Fibroblast of the conjunctiva (primary cell): ENCODE results near the gene F2RL3.

ENCODE experiments used
- DNase-seq: peaks from one replicate; pipeline ENCODE4 v3.0.0-alpha.2; 2010; ENCODE audit warnings: low read depth

F2RL3 gene

DNA sequence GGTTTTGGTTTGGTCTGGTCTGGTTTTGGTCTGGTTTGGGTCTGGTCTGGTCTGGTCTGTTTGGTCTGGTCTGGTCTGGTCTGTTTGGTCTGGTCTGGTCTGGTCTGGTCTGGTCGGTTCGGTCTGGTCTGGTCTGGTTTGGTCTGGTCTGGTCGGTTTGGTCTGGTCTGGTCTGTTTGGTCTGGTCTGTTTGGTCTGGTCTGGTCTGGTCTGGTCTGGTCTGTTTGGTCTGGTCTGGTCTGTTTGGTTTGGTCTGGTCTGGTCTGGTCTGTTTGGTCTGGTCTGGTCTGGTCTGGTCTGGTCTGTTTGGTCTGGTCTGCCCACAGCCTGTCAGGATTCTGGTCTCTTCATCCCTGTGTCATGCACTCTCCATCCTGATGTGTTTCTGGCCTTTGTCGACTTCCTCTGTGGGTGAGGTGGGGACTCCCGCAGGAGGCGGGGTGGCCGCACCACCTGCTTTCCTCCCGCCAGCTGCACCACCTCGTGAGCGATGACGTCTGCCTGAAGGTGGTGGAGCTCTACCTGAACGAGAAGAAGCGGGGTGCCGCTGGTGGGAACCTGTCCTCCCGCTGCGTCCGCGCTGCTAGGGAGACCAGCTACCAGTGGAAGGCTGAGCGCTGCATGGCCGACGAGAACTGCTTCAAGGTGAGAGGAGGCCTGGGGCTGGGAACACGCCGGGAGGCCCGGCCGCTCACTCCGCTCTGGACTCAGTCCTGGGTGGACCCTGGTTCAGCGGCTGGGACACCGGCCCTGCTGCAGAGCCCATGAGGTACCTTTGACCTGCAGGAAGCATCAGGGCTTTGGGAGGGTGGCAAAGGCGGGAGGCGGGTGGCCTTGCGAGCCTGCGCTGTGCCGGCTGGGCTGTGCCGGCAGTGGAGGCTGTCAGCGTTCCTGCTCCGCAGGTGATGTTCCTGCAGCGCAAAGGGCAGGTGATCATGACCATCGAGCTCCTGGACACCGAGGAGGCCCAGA lies 12.9 kb upstream of the F2RL3 start:
- DNase-seq, result no peak

DNA sequence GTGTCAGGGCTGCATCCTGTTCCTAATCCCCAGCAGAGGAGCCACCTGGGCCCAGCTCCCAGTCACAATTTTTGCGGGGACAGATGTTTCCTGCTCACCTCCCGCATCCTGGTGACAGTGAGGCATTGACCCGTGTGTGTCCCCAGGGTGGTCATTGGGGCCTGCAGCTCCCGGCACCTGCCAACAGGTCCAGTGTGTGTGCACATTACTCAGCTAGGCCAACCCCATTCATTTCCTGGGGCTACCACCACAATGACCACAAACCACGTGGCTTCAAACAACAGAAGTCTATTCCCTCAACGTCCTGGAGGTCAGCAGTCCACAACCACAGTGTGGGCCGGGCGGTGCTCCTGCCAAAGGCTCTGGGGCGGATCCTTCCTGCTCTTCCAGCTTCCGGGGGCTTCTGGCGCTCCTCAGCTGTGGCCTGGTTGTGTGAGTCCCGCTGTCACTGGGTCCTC lies 11.9 kb upstream of the F2RL3 start:
- DNase-seq, result no peak

DNA sequence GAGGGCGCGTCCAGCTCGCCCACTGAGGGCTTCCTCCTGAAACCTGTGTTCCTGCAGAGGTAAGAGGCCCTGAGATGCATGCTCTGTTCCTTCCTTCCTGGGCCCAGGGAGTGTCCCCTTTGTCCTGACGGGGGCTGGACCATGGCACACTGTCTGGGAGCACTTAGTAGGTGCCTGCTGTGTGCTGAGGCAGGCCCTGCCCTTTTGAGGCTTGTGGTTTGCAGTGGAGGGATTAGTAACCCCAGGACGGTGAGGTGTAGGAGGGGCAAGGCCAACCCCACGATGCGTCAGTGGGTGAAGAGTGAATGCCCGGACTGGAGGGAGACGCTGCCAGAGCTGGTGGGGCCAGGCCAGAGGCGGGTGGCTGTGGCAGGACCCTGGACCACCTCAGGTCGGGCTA lies 11.2 kb upstream of the F2RL3 start:
- no peak for DNase-seq

DNA sequence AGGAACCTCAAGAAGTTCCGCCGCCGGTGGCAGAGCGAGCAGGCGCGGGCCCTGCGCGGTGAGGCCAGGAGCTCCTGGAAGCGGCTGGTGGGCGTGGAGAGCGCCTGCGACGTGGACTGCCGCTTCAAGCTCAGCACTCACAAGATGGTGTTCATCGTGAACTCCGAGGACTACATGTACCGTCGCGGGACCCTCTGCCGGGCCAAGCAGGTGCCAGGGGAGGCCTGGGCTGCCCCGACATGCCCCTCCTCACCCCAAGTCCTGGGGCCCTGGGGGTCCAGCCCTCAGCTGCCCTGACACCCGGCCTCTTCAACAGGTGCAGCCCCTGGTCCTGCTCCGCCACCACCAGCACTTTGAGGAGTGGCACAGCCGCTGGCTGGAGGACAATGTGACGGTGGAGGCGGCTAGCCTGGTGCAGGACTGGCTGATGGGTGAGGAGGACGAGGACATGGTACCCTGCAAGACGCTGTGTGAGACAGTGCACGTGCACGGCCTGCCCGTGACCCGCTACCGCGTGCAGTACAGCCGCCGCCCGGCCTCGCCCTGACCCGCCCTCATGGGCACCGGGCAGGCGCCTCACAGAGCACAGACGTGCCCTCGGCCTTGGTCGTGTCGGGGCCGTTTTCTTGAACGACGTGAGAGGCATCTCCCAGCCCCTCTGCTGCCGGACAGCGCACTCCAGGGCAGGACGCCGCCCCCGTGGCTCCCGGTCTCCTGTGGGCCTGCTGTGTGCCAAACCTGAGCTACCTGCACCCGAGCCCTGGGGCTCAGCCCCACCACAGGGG lies 10.4 kb upstream of the F2RL3 start:
- no peak for DNase-seq

DNA sequence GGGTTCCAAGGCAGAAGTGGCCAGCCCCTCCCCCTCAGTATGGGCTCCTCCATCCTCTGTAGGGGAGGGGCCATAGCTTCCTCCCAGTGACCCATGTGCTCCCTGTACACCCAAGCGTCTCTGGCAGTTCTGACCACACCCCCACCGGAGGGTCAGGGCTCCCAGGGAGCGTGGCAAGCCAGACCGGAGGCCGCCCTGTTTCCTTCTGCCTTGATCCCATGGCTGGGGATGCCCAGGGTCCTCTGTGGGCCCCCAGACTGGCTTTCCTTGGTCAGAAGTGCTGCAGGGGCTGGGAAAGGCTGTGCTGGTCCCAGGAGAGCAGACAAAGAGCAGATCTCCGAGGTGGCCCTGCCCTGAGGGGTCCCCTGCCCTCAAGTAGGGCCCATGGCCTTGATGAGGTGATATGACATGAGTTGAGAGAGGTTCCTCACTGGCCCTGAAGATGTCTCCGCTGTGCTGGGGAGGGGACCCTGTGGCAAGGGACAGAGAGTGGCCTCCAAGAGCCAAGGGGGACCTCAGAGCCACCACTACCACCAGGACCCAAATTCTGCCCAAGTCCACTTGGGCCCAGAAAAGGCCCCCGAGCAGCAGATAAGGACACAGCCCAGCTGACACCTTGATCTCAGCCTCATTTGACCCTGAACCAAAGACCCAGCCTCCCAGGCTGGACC lies 7.8 kb upstream of the F2RL3 start:
- no peak for DNase-seq

DNA sequence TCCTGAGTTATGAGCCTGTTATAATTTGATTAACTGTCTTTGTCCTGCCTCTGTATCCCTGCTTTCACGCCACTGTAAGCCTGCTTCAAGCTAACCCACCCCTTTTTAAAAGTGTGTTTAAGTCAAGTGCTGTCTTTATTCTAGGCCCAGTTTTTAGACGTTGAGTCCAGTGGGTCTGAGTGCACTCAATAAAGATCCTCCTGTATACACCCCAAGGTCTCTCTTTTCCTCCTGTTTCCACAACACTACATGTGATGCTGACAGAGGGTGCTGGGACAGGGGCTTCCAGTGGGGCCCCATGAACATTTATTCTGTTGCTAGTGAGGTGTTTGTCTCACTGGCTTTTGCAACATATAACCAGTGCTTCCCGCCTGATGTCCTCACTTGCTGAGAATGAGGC lies 6.7 kb upstream of the F2RL3 start:
- no peak for DNase-seq

DNA sequence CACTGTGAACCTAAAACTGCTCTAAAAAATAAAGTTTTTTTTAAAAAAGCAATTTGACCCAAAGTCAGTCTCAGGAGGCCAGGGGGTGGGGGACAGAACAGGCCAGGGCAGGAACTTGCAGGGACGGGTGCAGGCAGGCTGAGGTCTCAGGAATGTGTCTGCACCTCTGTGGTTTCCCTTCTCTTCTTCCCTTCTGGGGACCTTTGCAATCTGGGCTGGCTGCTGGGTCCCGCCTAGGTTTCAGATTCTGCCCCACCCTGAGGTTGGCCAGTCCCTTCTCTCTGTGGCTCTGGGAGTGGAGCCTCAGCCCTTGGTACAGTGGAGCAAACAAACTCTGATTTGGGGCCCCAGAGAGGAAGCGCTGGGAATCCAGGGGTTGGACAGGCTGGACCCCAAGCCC lies 5.3 kb upstream of the F2RL3 start:
- DNase-seq, result no peak

DNA sequence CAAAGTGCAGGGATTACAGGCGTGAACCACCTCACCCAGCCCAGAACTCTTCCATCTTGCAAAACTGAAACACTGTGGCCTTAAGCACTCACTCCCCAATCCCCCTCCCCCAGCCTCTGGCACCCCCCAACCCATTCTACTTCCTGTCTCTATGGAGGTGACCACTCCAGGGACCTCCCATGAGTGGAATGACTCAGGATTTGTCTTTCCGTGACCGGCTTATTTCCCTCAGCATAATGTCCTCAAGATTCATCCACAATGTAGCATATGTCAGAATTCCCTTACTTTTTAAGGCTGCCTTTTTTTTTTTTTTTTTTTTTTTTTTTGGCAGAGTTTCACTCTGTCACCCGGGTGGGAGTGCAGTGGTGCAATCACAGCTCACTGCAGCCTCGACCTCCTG lies 3.6 kb upstream of the F2RL3 start:
- no peak for DNase-seq

DNA sequence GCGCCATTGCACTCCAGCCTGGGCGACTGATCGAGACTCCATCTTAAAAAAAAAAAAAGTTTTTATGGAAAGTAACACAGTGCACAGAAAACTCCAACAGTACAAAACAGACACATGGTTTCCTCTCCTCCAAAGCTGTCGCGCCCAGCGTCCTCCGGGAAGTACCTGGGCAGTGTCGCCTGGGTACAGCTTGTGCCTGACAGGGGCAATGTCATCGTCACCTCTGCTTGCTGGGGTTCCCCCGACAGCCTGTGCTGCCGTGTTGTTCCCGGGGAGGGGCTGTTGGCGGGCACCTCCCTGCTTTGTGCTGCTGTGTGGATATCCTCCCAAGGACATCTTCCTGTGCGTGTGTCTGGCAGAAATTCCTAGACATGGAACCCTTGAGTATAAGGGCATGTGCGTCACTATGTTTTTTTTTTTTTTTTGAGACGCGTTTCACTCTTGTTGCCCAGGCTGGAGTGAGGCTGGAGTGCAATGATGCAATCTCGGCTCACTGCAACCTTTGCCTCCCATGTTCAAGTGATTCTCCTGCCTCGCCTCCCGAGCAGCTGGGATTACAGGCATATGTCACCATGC lies 2.4 kb upstream of the F2RL3 start:
- peak; percentile 58 for DNase-seq

DNA sequence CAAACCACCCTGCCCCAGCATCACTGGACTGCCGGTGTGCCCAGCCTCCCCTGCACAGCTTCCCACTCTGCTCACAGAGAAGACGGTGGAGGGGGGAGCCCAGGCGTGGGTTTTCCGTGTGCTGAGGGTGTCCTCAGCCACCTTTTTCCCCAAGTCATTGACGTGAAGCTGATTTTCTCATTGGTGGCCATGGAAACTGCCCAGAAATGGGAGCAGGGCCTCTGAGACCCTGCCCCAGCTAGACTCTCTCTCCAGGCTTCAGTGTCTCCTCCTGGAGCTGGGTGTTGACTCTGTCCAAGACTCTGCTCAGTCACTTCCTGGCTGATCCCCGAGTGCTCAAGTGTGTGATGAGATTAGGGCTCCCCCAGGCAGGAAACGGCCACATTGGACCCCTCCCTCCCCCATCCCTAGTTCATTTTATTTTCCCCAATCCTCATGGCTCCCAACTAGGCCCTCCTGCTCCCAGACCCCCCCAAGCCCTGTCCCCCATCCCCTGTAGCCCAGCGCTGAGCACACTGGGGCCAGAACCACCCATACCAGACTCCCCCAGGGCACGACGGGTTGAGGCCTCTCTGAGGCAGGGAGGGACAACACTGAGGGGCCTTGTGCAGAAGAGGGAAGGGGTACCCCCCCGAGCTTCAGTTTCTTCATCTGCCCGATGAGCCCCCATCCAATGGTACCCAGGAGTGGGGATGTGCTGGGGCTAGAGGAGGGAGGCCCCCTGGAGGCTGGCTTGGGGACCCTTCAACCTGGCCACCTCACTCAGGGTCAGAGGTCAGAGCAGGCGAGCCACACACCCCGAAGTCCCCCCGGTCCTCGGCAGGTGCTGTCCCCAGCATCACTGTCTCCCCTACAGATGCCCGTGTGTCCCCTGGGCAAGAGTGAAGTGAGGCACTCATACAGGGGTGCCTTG lies 1.2 kb upstream of the F2RL3 start:
- no peak for DNase-seq

DNA sequence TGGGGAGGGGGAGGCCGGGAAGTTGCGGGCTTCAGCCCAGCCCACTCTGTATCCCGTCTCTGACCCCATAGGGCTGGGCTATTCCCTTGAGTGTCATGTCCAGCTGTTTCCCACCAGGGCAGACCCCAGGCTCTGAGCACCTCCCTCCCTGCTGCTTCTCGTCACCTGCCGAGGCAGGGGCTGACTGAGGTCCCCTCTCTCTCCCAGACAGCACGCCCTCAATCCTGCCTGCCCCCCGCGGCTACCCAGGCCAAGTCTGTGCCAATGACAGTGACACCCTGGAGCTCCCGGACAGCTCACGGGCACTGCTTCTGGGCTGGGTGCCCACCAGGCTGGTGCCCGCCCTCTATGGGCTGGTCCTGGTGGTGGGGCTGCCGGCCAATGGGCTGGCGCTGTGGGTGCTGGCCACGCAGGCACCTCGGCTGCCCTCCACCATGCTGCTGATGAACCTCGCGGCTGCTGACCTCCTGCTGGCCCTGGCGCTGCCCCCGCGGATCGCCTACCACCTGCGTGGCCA lies 625 bp downstream of the F2RL3 start:
- DNase-seq, result no peak

DNA sequence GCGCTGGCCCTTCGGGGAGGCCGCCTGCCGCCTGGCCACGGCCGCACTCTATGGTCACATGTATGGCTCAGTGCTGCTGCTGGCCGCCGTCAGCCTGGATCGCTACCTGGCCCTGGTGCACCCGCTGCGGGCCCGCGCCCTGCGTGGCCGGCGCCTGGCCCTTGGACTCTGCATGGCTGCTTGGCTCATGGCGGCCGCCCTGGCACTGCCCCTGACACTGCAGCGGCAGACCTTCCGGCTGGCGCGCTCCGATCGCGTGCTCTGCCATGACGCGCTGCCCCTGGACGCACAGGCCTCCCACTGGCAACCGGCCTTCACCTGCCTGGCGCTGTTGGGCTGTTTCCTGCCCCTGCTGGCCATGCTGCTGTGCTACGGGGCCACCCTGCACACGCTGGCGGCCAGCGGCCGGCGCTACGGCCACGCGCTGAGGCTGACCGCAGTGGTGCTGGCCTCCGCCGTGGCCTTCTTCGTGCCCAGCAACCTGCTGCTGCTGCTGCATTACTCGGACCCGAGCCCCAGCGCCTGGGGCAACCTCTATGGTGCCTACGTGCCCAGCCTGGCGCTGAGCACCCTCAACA lies 1.2 kb downstream of the F2RL3 start:
- DNase-seq, result no peak

DNA sequence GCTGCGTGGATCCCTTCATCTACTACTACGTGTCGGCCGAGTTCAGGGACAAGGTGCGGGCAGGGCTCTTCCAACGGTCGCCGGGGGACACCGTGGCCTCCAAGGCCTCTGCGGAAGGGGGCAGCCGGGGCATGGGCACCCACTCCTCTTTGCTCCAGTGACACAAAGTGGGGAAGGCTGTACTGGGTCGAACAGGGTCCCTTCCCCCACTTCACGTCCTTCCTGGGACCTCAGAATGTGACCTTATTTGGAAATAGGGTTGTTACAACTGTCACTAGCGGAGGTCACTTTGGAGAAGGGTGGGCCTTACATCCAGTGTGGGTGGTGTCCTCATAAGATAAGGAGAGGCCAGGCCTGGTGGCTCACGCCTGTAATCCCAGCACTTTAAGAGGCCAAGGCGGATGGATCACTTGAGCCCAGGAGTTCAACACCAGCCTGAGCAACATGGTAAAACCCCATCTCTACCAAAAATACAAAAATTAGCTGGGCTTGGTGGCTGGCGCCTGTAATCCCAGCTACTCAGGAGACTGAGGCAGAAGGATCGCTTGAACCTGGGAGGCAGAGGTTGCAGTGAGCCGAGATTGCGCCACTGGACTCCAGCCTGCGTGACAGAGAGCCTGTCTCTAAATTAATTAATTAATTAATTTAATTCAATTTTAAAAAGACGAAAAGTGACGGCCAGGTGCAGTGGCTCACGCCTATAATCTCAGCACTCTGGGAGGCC lies 1.8 kb downstream of the F2RL3 start:
- no peak for DNase-seq

DNA sequence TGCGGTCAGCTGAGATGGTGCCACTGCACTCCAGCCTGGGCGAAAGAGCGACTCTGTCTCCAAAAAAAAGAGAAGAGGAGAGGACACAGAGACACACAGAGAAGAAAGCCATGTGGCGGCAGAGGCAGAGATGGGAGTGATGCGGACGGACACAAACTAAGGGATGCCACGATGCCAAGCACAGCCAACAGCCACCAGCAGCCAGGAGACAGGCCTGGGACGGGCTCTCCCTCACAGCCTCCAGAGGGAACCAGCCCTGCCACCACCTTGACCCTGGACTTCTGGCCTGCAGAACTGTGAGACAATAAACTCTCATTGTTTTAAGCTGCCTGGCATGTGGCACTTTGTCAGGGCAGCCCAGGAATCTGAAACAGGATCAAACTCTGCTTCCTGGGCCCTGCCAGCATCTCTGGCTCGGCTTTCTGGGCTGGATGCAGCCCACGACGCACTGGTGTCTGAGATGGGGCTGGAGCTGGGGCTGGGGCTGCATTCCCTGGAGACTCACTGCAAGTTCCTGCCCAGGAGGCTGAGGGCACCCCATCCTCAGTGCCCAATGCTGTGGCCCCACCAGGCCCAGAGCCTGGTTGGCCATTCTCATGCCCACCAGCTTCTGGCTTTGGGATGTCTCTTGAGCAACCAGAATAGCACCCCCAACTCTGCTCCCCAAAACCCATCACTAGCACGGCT lies 3.0 kb downstream of the F2RL3 start:
- no peak for DNase-seq

DNA sequence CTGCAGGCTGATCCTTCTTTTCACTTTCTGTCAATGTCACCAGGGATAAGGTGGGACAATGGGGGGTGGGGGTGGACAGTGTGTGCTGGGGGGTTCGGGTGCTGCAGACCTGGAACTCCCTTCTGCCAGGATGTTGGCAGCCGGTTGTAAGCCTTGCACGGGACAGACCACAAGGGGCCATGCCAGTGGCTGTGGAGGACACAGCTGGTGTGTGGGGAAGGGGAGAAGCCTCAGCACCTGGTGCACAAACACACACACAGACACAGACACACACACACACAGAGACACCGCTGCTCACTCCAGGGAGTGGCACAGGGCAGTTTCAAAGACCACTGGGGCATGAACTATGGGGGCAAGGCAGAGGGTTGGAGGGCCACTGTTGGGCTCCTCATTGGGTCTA lies 3.6 kb downstream of the F2RL3 start:
- DNase-seq, result no peak

DNA sequence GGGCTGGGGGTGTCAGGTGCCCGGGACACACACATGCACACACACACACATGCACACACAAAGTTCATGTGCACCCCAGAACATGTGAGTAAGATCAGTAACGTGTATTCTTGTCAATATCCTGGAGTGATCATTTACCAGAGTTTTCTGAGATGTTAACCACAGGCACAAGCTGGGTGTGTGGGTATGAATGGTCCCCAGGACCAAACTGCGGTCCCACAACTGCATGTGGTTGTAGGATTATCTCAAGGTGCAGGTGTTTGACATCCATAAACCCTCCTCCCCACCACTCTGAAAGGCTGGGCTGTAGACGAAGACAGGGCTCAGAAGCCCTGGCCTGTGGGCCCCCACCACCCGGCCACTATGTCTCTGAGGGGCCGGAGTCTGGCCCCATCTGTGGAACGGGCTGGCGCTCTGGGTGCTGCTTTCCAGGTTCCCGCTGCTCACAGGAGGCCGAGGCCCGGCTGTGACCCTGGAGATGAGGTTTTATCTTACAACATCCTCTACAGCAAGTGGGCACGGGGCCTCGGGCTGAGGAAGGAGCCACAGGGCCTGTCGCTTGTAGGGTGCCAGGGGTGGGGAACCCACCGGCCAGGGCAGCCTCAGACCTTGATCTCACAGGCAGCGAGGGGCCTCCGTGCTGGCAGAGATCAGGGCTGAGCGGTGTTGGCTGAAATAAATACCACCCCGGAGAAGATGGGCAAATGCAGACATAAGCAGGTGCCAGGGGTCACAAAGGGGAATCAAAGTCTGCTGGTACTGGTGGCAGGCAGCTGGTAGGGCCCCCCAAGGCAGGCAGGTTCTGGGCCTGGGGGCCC lies 4.3 kb downstream of the F2RL3 start:
- DNase-seq, result no peak

DNA sequence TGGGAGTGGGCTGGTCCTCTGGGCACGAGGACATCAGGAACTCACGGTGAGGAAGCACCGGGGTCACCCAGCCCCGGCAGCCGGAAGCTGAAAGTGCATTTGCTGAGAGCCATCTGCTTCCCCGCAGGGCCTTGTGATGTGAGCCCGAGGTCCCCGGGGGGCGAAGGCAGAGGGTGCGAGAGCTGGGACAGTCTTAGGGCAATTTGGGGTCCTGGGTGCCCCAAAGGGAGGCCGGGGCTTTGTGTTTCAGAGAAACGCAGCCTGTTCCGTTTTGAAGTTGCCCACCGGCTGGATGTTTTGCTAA lies 4.8 kb downstream of the F2RL3 start:
- no peak for DNase-seq

DNA sequence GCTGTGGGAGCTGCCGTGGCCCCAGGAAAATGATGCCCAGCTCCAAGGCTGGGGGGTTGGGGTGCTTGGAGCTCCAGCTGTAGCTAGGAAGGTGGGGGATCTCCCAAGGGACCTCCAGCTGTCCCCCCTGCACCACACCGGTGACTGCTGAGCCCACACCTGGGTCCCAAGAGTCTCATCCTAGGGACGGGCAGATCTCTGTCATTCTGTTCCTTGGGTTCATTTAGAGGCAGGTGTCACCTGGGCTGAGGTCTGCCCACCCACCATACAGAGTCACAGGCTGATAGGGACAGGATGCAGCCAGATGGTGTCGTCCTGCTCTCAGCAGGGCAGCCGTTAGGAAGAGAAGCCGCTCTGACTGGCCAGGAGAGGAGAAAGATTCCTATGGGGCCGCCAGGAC lies 5.3 kb downstream of the F2RL3 start:
- no peak for DNase-seq
